Amygdala (tissue), 56 donors: ENCODE measurements around the gene TAF11L5.
"Not testable (repeated sequence)": the region's sequence is repeated elsewhere in the genome, so short reads cannot be mapped to it uniquely, and the experiment has no call there.

Experiments
- DNase-seq, 56 donors: peaks; one replicate each; lab custom pipeline; 2025; lab: John Stamatoyannopoulos, UW

Gene TAF11L5

DNA sequence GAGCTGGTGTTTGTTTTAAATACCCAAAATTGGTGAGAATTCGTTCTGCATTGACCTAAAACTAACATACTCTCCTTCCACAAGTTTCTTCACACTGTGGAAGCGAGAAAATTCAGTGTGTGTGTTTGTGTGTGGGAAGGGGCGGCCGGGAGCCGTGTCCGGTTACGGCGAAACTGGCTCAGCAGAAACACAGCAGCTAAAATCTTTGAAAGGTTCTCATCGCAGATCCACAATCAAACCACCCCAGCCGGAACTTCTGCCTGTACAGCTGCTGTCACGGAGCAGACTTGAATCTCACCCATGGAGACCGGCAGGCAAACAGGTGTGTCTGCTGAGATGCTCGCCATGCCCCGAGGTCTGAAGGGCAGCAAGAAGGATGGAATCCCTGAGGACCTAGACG, at the start of gene TAF11L5:
TSS of gene TAF11L5 (plus strand) at position 301 of the 400 bp plus-strand sequence.
- not testable (repeated sequence) for DNase-seq

DNA sequence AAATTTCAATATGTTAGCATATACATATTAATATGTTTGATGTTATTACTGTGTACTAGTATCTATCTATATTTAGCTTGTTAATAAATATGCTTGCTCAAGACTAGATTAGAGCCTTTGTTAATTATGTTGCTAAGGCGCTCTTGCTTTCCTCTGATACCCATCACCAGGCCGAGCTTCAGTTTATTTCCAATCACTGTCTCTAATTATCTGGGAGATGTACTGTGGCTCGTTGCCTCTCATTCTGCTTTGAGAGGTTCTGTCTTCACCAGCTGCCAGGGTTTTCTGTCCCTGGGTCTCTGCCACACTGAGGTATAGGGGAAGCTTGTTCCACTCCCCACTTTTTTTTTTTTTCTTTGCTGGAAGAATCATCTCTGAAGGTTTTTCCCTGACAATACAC, 48.0 kb upstream of the TAF11L5 start:
- no peak for DNase-seq

DNA sequence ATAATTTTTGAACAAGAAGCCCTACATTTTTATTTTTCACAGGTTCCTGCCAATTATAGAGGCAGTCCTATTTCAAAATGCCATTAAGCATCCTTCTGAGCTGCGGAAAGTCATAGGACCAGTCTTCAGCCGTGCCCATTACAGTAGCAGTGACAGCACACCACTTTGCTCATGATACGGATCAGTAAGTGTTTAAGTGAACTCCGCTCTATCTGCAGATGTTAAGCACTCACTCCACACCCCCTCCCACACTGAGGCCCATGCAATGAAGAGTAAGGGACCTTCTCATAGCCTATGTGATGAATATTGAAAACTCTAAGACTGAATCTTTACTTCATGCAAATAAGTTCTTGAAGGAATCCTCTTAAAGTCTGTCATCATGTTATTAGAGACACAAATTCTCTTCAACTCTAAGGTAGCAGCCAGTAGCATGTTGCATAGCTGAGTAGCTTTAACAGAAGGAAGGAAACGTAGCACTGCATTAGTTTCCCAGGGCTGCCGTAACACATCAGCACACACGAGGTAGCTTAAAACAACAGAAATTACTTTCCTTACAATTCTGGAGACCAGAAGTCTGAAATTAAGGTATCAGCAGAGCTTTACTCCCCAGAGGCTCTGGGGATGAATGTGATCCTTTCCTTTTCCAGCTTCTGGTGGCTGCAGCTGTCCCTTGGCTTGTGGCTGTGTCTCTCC, 47.3 kb upstream of the TAF11L5 start:
- no peak for DNase-seq

DNA sequence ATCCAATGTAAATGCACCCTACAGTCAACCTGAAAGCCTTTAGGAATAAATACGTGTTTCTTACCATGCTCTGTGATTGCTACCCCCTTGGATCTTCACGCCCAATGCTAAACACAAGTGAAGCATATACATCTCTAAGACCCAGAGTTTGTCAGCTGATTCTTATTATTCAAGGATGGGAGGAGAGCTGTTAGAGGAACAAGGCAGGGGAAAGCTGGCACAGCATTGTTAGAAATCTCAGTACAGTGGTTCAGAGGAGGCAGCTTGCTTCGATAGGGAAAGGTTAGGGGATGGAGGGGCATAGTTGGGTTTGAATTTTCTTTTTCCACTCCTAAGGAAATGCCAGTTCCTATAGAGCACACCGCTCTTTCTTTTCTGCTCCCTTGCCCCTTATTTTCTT, 43.7 kb upstream of the TAF11L5 start:
- DNase-seq, result no peak

DNA sequence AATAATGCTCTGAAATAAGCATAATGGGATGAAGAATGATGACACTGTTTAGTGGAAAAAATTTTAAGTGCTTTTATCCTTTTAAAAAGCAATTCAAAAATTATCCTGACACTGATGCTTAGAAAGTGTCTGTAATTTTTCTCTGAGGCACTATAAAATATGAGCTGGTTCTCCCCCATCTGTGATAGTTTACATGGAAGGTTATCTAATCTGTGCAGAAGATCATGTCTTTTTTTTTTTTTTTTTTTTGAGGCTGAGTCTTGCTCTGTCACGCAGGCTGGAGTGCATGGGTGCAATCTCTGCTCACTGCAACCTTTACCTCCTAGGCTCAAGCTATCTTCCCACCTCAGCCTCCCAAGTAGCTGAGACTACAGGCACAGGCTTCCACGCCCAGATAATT, 42.2 kb upstream of the TAF11L5 start:
- no peak for DNase-seq

DNA sequence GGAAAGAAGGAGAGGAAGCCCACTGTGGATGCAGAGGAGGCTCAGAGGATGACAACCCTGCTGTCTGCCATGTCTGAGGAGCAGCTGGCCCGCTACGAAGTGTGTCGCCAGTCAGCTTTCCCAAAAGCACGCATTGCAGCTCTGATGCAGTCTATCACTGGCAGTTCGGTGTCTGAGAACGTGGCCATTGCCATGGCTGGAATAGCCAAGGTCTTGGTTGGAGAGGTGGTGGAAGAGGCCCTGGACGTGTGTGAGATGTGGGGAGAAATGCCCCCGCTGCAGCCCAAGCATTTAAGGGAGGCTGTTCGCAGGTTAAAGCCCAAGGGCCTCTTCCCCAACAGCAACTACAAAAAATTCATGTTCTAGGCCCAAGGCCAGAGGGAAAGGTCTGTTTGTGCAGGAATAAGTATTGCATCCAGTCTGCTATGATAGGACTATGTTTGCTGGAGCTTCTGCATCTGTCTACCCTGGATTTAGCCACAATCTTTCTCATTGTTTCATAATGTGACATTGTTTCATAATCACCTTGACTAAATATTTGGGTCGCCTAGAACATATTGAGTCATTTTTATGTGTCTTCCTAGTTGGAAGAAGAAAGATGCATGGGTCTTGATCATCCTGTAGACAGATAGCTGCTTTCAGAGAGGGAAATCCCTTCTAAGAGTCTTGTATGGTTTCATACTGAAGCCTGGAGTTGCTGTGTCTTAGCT, 38.4 kb upstream of the TAF11L5 start:
- not testable (repeated sequence) for DNase-seq

DNA sequence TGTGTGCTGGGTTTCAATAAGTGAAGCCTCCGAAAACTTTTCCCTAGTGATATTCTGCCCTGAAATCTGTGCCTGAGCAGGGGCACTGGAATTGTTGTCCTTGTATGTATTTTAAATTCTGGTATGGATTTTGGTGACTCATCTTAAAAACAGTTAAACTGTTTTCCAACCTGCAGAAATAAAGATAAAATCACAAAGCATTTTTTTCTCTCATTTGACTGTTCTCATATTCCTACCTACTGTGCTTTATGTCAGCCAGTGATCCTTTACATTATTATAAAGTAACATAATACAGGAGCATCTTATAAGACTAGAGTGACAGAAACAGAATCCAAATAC, 37.9 kb upstream of the TAF11L5 start:
- DNase-seq, result no peak

DNA sequence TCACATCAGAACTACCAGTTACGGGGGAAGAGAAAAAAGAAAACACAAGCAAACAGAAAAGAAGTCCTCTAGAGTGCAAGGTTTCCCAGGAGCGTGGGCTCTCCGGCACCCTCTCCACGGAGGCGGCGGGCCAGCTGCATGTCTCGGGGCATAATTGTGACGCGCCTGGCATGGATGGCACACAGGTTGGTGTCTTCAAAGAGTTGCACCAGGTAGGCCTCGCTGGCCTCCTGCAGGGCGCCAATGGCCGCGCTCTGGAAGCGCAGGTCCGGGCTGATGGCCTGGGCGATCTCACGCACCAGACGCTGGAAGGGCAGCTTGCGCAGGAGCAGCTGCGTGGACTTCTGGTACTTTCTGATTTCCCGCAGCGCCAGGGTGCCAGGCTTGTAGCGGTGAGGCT, 33.8 kb upstream of the TAF11L5 start:
- DNase-seq, result not testable (repeated sequence)

DNA sequence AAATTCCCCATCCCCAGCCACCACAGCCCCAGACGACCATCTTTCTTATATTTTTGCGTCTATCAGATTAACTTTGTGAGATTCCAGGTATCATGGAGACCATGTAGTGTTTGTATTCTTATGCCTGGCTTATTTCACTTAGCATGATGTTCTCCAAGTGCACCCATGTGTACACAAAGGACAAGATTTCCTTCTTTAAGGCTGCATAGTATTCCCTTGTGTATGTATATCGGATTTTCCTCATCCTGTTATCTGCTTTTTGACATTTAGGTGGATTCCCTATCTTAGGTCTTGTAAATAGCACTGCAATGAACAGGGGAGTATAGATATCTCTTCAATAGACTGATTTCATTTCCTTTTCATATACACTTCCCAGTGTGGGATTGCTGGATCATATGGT, 32.3 kb upstream of the TAF11L5 start:
- DNase-seq, result no peak

DNA sequence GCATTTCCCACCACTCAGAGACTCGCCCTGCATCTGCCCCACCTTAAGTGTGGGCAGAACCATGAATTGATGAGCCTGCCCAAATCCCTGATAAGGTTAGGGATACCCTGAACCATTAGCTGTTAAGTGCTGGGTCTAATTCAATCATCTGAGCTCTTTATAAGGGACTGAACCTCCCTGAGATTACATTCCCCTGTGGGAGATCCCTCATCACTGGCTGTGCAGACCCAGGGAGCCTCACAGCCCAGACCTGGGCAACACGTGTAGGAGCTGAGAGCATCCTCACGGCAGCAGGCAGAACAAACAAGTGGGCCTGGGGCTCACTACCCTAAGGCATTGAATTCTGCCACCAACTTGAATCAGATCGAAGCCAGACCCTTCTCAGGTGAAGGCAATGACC, 27.6 kb upstream of the TAF11L5 start:
- DNase-seq, result no peak

DNA sequence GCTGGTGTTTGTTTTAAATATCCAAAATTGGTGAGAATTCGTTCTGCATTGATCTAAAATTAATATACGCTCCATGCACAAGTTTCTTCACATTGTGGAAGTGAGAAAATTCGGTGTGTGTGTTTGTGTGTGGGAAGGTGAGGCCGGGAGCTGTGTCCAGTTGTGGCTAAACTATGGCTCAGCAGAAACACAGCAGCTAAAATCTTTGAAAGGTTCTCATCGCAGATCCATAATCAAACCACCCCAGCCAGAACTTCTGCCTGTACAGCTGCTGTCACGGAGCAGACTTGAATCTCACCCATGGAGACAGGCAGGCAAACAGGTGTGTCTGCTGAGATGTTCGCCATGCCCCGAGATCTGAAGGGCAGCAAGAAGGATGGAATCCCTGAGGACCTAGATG, 27.1 kb upstream of the TAF11L5 start, which contains the start of gene TAF11L2:
TSS of gene TAF11L2 (plus strand) at position 301 of the 400 bp plus-strand sequence.
- DNase-seq, result not testable (repeated sequence)

DNA sequence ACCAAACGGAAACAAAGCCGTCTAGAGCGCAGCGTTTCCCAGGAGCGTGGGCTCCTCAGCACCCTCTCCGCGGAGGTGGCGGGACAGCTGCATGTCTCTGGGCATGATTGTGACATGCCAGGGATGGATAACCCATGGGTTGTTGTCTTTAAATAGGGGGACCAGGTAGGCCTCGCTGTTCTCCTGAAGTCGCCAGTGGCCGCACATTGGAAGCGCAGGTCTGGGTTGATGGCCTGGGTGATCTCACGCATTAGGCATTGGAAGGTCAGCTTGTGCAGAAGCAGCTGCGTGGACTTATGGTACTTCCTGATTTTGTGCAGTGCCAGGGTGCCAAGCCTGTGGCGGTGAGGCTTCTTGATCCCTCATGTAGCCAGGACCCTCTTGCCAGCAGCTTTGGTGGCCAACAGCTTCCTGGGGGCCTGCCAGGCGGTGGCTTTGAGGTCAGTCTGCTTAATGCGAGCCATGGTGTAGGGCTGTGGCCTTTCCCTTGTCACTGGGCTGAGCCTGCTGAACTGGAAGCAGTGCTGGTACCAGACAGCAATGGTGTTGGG, 13.2 kb upstream of the TAF11L5 start:
- no peak for DNase-seq

DNA sequence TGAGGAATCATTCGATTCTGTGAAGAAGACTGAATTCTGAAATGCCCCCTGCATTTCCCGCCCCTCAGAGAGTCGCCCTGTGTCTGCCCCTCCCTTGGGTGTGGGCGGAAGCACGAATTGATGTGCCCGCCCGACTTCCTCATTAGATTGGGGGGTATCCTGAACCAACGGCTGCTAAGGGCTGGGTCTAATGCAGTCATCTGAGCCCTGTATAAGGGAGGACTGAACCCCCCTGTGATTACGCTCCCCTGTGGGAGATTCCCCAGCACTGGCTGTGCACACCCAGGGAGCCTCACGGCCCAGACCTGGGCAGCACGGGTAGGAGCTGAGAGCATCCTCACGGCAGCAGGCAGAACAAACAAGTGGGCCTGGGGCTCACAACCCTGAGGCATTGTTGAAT, 7.5 kb upstream of the TAF11L5 start:
- DNase-seq, result not testable (repeated sequence)

DNA sequence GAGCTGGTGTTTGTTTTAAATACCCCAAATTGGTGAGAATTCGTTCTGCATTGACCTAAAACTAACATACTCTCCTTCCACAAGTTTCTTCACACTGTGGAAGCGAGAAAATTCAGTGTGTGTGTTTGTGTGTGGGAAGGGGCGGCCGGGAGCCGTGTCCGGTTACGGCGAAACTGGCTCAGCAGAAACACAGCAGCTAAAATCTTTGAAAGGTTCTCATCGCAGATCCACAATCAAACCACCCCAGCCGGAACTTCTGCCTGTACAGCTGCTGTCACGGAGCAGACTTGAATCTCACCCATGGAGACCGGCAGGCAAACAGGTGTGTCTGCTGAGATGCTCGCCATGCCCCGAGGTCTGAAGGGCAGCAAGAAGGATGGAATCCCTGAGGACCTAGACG, 7.0 kb upstream of the TAF11L5 start, which contains the start of gene TAF11L3:
TSS of gene TAF11L3 (plus strand) at position 301 of the 400 bp plus-strand sequence.
- not testable (repeated sequence) for DNase-seq

DNA sequence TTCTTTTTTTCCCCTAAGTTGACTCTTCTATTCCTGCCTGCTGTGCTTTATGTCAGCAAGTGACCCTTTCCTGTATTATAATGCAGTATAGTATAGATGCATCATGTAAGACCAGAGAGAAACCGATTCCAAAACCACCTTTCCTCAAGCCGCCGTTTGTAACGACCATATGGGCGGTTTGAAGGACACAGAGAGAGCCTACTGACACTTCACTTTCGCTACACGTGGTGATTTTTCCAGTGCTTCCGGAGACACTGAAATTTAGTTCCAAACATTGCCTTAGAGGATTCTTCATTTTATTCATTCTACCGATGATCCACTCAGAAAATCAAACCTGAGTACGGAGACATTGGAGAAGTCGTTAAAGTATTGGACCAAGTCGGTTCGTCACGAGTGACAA, 5.5 kb upstream of the TAF11L5 start:
- not testable (repeated sequence) for DNase-seq

DNA sequence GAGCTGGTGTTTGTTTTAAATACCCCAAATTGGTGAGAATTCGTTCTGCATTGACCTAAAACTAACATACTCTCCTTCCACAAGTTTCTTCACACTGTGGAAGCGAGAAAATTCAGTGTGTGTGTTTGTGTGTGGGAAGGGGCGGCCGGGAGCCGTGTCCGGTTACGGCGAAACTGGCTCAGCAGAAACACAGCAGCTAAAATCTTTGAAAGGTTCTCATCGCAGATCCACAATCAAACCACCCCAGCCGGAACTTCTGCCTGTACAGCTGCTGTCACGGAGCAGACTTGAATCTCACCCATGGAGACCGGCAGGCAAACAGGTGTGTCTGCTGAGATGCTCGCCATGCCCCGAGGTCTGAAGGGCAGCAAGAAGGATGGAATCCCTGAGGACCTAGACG, 3.5 kb upstream of the TAF11L5 start, which contains the start of gene TAF11L4:
TSS of gene TAF11L4 (plus strand) at position 301 of the 400 bp plus-strand sequence.
- DNase-seq, result not testable (repeated sequence)

DNA sequence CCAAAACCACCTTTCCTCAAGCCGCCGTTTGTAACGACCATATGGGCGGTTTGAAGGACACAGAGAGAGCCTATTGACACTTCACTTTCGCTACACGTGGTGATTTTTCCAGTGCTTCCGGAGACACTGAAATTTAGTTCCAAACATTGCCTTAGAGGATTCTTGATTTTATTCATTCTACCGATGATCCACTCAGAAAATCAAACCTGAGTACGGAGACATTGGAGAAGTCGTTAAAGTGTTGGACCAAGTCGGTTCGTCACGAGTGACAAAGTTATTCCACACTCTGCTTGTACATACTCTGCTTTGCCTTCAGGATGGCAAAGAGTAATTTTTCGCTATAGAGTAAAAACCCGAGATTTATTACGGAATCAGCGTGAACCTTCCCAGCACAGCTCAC, 1.5 kb downstream of the TAF11L5 start:
- not testable (repeated sequence) for DNase-seq

DNA sequence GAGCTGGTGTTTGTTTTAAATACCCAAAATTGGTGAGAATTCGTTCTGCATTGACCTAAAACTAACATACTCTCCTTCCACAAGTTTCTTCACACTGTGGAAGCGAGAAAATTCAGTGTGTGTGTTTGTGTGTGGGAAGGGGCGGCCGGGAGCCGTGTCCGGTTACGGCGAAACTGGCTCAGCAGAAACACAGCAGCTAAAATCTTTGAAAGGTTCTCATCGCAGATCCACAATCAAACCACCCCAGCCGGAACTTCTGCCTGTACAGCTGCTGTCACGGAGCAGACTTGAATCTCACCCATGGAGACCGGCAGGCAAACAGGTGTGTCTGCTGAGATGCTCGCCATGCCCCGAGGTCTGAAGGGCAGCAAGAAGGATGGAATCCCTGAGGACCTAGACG, 3.3 kb downstream of the TAF11L5 start, which contains the start of gene TAF11L6:
TSS of gene TAF11L6 (plus strand) at position 301 of the 400 bp plus-strand sequence.
- DNase-seq, result not testable (repeated sequence)
